Stimulated activated memory B cell treated with anti-CD40 and anti-IgM and Interleukin-4, amounts not matched to agents 10 μg/mL and 1 μg/mL and 100 μg/mL, for 72 hours (primary cell): Measurements from ENCODE around the gene EFL1.
"Not testable (repeated sequence)": the region's sequence is repeated elsewhere in the genome, so short reads cannot be mapped to it uniquely, and the experiment has no call there.

Experiments used
- ATAC-seq: fragments of 150-1000 bp; cut with Tn5 transposase; 2 replicates; pipeline ENCODE4 v1.10.0; 2021
- H3K27ac Mint-ChIP-seq: one replicate; pipeline ENCODE4 v1.8.0; 2022; ENCODE audit warnings: mild to moderate bottlenecking, mixed read lengths
- H3K27me3 Mint-ChIP-seq: one replicate; pipeline ENCODE4 v1.8.0; 2022; ENCODE audit warnings: mixed read lengths
- H3K36me3 Mint-ChIP-seq: one replicate; pipeline ENCODE4 v1.8.0; 2022; ENCODE audit warnings: mixed read lengths
- H3K4me1 Mint-ChIP-seq: one replicate; pipeline ENCODE4 v1.8.0; 2022; ENCODE audit warnings: mixed read lengths
- H3K4me3 Mint-ChIP-seq: one replicate; pipeline ENCODE4 v1.8.0; 2022; ENCODE audit warnings: mild to moderate bottlenecking, moderate library complexity, mixed read lengths
- H3K9me3 Mint-ChIP-seq: one replicate; pipeline ENCODE4 v1.8.0; 2022; ENCODE audit warnings: mixed read lengths

The EFL1 gene

GRCh38 chr15:82294061-82294690 lies 31.6 kb upstream of the EFL1 start:
- Mint-ChIP-seq H3K9me3 (peaks cover 9% of the 10 kb centered on the region), H3K4me3 (no peak overlapping the region), H3K27me3 (peaks cover 23% of the 10 kb centered on the region), H3K4me1 (no peaks in the 10 kb centered on the region), H3K36me3 (peaks cover 6% of the 10 kb centered on the region), H3K27ac (no peak overlapping the region)
- ATAC-seq: no peak

- Mint-ChIP-seq H3K4me3 (no peak overlapping the region), H3K27me3 (peaks cover 4% of the 10 kb centered on the region), H3K4me1 (peaks cover 5% of the 10 kb centered on the region), H3K36me3 (peaks cover 6% of the 10 kb centered on the region), H3K27ac (no peak overlapping the region), H3K9me3 (peaks cover 12% of the 10 kb centered on the region)
- ATAC-seq: no peak
These were observed 29.7 kb upstream of the EFL1 start for GRCh38 chr15:82292271-82292670.

- not testable (repeated sequence) for H3K36me3 Mint-ChIP-seq, H3K27me3 Mint-ChIP-seq, H3K4me3 Mint-ChIP-seq, H3K27ac Mint-ChIP-seq, ATAC-seq
- peaks cover 15% of the 10 kb centered on the region for H3K4me1 Mint-ChIP-seq
- H3K9me3 Mint-ChIP-seq: peaks cover 12% of the 10 kb centered on the region
These were observed 25.7 kb upstream of the EFL1 start for GRCh38 chr15:82288202-82288601.

- Mint-ChIP-seq H3K27ac (peak overlapping the region; percentile 68), H3K4me1 (peaks cover 15% of the 10 kb centered on the region)
These were observed 23.9 kb upstream of the EFL1 start for GRCh38 chr15:82286475-82286874.

GRCh38 chr15:82284381-82284780 lies 21.8 kb upstream of the EFL1 start:
- not testable (repeated sequence) for H3K27ac Mint-ChIP-seq, H3K27me3 Mint-ChIP-seq, ATAC-seq, H3K4me3 Mint-ChIP-seq, H3K9me3 Mint-ChIP-seq, H3K36me3 Mint-ChIP-seq
- peaks cover 15% of the 10 kb centered on the region for H3K4me1 Mint-ChIP-seq

More at GRCh38 chr15:82286475-82286874, 23.9 kb upstream of the EFL1 start:
- ATAC-seq: peak; percentile 92
- peak overlapping the region; percentile 24 for H3K4me3 Mint-ChIP-seq
- not testable (repeated sequence) for H3K27me3 Mint-ChIP-seq, H3K36me3 Mint-ChIP-seq
- H3K9me3 Mint-ChIP-seq: peaks cover 12% of the 10 kb centered on the region

GRCh38 chr15:82282386-82282785 lies 19.9 kb upstream of the EFL1 start:
- H3K4me1 Mint-ChIP-seq: peaks cover 12% of the 10 kb centered on the region
- H3K27me3 Mint-ChIP-seq, ATAC-seq, H3K4me3 Mint-ChIP-seq, H3K36me3 Mint-ChIP-seq, H3K9me3 Mint-ChIP-seq, H3K27ac Mint-ChIP-seq: not testable (repeated sequence)

- H3K36me3 Mint-ChIP-seq, H3K4me3 Mint-ChIP-seq, H3K9me3 Mint-ChIP-seq, H3K4me1 Mint-ChIP-seq, H3K27ac Mint-ChIP-seq, ATAC-seq, H3K27me3 Mint-ChIP-seq: not testable (repeated sequence)
These were observed 18.7 kb upstream of the EFL1 start for GRCh38 chr15:82281276-82281675.

- Mint-ChIP-seq H3K27me3 (no peaks in the 10 kb centered on the region), H3K27ac (no peak overlapping the region), H3K36me3 (peaks cover 15% of the 10 kb centered on the region), H3K4me1 (no peaks in the 10 kb centered on the region), H3K4me3 (no peak overlapping the region), H3K9me3 (peaks cover 3% of the 10 kb centered on the region)
- no peak for ATAC-seq
These were observed 12.9 kb upstream of the EFL1 start for GRCh38 chr15:82275410-82275809.

- peaks cover 2% of the 10 kb centered on the region for H3K4me1 Mint-ChIP-seq
- H3K27ac Mint-ChIP-seq: no peak overlapping the region
- no peaks in the 10 kb centered on the region for H3K27me3 Mint-ChIP-seq
- peaks cover 3% of the 10 kb centered on the region for H3K9me3 Mint-ChIP-seq
- H3K36me3 Mint-ChIP-seq: peaks cover 15% of the 10 kb centered on the region
- H3K4me3 Mint-ChIP-seq: no peak overlapping the region
- ATAC-seq: no peak
These were observed 9.6 kb upstream of the EFL1 start for GRCh38 chr15:82272154-82272553.

GRCh38 chr15:82268454-82268853 lies 5.9 kb upstream of the EFL1 start:
- H3K36me3 Mint-ChIP-seq, H3K9me3 Mint-ChIP-seq, H3K27me3 Mint-ChIP-seq, ATAC-seq, H3K4me3 Mint-ChIP-seq, H3K27ac Mint-ChIP-seq: not testable (repeated sequence)
- H3K4me1 Mint-ChIP-seq: peaks cover 17% of the 10 kb centered on the region

- H3K36me3 Mint-ChIP-seq, ATAC-seq, H3K27me3 Mint-ChIP-seq, H3K9me3 Mint-ChIP-seq, H3K4me3 Mint-ChIP-seq: not testable (repeated sequence)
- Mint-ChIP-seq H3K4me1 (peaks cover 23% of the 10 kb centered on the region), H3K27ac (peak overlapping the region; percentile 41)
These were observed 4.6 kb upstream of the EFL1 start for GRCh38 chr15:82267137-82267536.

- Mint-ChIP-seq H3K27me3 (no peaks in the 10 kb centered on the region), H3K36me3 (peaks cover 6% of the 10 kb centered on the region), H3K4me3 (peak overlapping the region; percentile 88), H3K4me1 (peaks cover 44% of the 10 kb centered on the region), H3K27ac (peak overlapping the region; percentile 80), H3K9me3 (no peaks in the 10 kb centered on the region)
- ATAC-seq: no peak
These were observed 816 bp upstream of the EFL1 start for GRCh38 chr15:82263350-82263749.

GRCh38 chr15:82261566-82262421 lies 740 bp downstream of the EFL1 start:
- not testable (repeated sequence) for H3K9me3 Mint-ChIP-seq, H3K27me3 Mint-ChIP-seq
- H3K4me1 Mint-ChIP-seq: peaks cover 39% of the 10 kb centered on the region
- peak overlapping the region; percentile 80 for H3K27ac Mint-ChIP-seq
- peak overlapping the region; percentile 88 for H3K4me3 Mint-ChIP-seq
- H3K36me3 Mint-ChIP-seq: peaks cover 21% of the 10 kb centered on the region
- peak; percentile 35 for ATAC-seq

GRCh38 chr15:82248261-82248660 lies 14.3 kb downstream of the EFL1 start:
- peak; percentile 67 for ATAC-seq
- H3K27ac Mint-ChIP-seq: not testable (repeated sequence)

GRCh38 chr15:82245956-82246355 lies 16.6 kb downstream of the EFL1 start:
- not testable (repeated sequence) for H3K9me3 Mint-ChIP-seq, H3K27ac Mint-ChIP-seq, ATAC-seq, H3K4me3 Mint-ChIP-seq, H3K27me3 Mint-ChIP-seq
- Mint-ChIP-seq H3K36me3 (peaks cover 31% of the 10 kb centered on the region), H3K4me1 (peaks cover 23% of the 10 kb centered on the region)

More at GRCh38 chr15:82248261-82248660, 14.3 kb downstream of the EFL1 start:
- H3K4me3 Mint-ChIP-seq, H3K27me3 Mint-ChIP-seq, H3K9me3 Mint-ChIP-seq: not testable (repeated sequence)
- peaks cover 23% of the 10 kb centered on the region for H3K4me1 Mint-ChIP-seq
- H3K36me3 Mint-ChIP-seq: peaks cover 36% of the 10 kb centered on the region

GRCh38 chr15:82243644-82244043 lies 18.9 kb downstream of the EFL1 start:
- Mint-ChIP-seq H3K36me3 (peaks cover 51% of the 10 kb centered on the region), H3K4me1 (peaks cover 23% of the 10 kb centered on the region), H3K27ac (peak overlapping the region; percentile 38)
- not testable (repeated sequence) for H3K4me3 Mint-ChIP-seq, H3K9me3 Mint-ChIP-seq, ATAC-seq, H3K27me3 Mint-ChIP-seq
